ENCODE results near the gene SPRED1.
A peak's percentile ranks its signal among the peaks of the same experiment; 100 is the strongest.

SPRED1 gene

DNA sequence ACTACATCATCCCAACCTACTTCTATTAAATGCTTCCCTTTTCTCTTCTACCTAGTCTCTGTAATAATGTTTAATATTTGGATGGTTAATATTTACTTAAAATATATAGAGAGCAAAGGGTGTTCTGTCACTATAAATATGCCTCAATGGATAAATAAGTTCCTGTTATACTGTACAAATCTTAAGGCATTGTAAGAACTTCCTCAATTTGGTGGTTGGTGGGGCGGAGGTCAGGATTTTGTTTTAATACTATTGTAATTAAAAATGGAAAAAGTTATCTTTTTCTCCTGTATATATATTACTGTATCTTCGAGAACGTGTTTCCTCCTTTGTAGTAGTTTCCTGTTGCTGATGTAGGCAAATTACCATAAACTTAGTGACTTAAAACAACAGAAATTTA, 41.5 kb downstream of the SPRED1 start:
- in situ Hi-C loops (cut with HindIII; ENCODE audit: low sequenced_read_pairs): no loop called here
- TF ChIP-seq, protein P1, sequence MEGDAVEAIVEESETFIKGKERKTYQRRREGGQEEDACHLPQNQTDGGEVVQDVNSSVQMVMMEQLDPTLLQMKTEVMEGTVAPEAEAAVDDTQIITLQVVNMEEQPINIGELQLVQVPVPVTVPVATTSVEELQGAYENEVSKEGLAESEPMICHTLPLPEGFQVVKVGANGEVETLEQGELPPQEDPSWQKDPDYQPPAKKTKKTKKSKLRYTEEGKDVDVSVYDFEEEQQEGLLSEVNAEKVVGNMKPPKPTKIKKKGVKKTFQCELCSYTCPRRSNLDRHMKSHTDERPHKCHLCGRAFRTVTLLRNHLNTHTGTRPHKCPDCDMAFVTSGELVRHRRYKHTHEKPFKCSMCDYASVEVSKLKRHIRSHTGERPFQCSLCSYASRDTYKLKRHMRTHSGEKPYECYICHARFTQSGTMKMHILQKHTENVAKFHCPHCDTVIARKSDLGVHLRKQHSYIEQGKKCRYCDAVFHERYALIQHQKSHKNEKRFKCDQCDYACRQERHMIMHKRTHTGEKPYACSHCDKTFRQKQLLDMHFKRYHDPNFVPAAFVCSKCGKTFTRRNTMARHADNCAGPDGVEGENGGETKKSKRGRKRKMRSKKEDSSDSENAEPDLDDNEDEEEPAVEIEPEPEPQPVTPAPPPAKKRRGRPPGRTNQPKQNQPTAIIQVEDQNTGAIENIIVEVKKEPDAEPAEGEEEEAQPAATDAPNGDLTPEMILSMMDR (IDR thresholded peaks at IDR 0.05; ENCODE audit: low read depth, low read length, missing control alignments): no peak
- DNase-seq (ENCODE audit: low read depth): no peak
- no peak overlapping the region for H3K4me3 ChIP-seq (ENCODE audit: low read depth, low read length)

DNA sequence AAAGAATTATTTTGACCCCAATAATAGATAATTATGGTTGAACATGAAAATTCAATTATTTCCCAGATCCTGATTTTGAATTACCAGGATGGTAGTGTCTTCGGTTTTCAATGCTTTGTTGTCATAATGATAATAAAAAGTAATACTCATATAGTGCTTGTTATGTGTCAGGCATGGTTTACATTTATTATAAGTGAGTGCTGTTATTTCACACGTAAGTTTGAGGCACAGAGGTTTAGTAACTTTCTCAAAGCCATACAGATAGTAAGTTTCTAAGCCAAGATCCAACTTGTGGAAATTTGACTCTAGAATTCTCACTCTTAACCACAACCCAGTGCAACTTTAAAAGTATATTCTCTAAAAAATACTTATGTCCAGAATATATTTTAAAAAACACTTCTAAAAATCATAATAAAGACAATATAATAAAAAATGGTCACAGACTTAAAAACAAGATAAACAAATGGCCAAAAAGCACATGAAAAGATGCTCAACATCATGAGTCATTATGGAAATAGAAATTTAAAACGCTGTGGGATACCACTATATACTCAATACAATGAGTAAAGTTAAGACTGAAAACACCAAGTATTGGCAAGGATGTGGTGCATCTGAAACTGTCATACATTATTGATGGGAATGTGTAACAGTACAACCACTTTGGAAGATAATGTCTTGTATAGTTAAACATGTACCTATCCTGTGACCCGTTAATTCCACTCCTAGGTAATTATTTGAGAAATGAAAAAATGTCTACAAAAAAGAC, 45.2 kb downstream of the SPRED1 start:
- TF ChIP-seq, protein P1 (IDR thresholded peaks at IDR 0.05; ENCODE audit: low read depth, low read length, missing control alignments): no peak
- peak; percentile 71 for DNase-seq (ENCODE audit: low read depth)
- in situ Hi-C loops (cut with HindIII; ENCODE audit: low sequenced_read_pairs): no loop called here
- no peak overlapping the region for H3K4me3 ChIP-seq (ENCODE audit: low read depth, low read length)

DNA sequence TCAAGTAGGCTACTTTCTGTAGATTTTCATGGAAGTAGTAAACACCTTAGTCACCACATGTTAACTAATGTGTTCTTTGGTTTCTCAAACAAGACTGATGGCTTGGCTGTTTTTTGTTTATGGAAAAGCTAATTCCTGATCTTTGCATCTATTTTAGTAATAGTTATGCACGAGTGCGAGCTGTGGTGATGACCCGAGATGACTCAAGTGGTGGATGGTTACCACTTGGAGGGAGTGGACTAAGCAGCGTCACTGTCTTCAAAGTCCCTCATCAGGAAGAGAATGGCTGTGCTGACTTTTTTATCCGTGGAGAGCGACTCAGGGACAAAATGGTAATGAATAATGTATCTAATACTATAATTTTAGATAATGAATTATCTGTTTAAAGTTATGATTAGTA, 46.6 kb downstream of the SPRED1 start:
- in situ Hi-C loops (cut with HindIII; ENCODE audit: low sequenced_read_pairs): no loop called here
- TF ChIP-seq, protein P1 (IDR thresholded peaks at IDR 0.05; ENCODE audit: low read depth, low read length, missing control alignments): no peak
- H3K4me3 ChIP-seq (ENCODE audit: low read depth, low read length): no peak overlapping the region
- no peak for DNase-seq (ENCODE audit: low read depth)

DNA sequence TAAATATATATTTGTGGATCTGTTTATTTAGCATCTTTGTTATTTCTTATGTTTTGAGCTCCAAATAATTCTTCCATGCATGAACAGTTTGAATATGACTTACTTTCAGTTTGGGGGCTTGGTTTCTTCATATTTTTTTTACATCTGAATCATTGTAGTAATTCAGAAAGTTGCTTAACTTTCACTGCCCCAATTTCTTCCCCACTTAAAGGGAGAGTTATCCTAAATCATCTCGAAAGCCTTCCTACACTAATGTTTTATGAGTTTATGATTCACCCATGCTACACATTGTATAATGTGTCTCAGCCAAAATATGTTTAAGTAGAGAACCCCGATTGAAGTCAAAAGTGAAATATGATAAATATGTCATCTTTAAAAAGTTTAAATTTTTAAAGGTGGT, 47.8 kb downstream of the SPRED1 start:
- in situ Hi-C loops (cut with HindIII; ENCODE audit: low sequenced_read_pairs): no loop called here
- no peak for DNase-seq (ENCODE audit: low read depth)
- TF ChIP-seq, protein P1 (IDR thresholded peaks at IDR 0.05; ENCODE audit: low read depth, low read length, missing control alignments): no peak
- no peak overlapping the region for H3K4me3 ChIP-seq (ENCODE audit: low read depth, low read length)

DNA sequence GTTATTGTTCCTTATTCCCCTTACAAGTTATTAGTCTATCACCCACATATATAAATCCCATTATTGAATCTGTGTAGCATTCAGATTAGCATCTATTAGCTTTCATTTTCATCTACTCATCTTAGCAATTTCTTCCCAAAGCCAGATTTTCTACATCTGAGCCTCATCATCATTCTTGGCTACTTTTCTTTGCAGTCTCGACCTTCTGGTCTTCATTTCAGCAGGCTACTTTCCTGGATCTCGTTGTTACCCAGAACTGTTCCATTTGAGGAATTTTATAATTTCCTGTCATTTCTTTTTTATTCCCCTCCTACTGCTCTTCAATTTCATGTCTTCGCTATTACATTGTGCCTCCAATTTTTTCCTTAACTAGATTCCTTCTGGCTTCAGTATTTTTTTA, 51.8 kb downstream of the SPRED1 start:
- DNase-seq (ENCODE audit: low read depth): no peak
- H3K4me3 ChIP-seq (ENCODE audit: low read depth, low read length): no peak overlapping the region
- in situ Hi-C loops (cut with HindIII; ENCODE audit: low sequenced_read_pairs): no loop called here
- TF ChIP-seq, protein P1 (IDR thresholded peaks at IDR 0.05; ENCODE audit: low read depth, low read length, missing control alignments): no peak

DNA sequence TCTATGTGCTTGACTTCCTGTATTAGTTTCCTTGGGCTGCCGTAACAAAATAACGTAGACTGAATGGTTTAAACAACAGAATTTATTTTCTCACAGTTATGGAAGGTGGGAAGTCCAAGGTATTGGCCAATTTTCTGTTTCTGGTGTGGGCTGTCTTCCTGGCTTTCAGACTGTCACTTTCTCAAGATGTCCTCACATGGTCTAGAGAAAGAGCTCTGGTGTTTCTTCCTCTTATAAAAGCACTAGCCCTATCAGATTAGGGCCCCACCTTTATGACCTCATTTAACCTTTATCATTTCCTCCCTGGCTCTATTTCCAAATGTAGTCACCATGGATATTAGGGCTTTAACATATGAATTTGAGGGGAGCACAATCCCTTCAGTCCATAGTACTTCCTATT, 54.6 kb downstream of the SPRED1 start:
- TF ChIP-seq, protein P1 (IDR thresholded peaks at IDR 0.05; ENCODE audit: low read depth, low read length, missing control alignments): no peak
- in situ Hi-C loops (cut with HindIII; ENCODE audit: low sequenced_read_pairs): no loop called here
- no peak for DNase-seq (ENCODE audit: low read depth)
- no peak overlapping the region for H3K4me3 ChIP-seq (ENCODE audit: low read depth, low read length)

All from astrocyte of the cerebellum (primary cell).